Spinal cord (tissue), 10 donors: ENCODE results near the gene COMP. TPM values are rescaled to one million over a fixed set of nuclear protein-coding genes. Genes with fewer than 3 reads are reported as not detected.
A peak's percentile ranks its signal among the peaks of the same experiment; 100 is the strongest.

Experiments
- DNase-seq, 6 donors: peaks; one replicate each; pipeline versions ENCODE4 v3.0.0 to v3.0.0-alpha.2; 2013 to 2015; ENCODE audit warnings: low spot score in 6 of 6, low read depth in 4 of 6
- H3K27ac ChIP-seq: one replicate; pipeline ENCODE4 v1.5.1; 2013; ENCODE audit warnings: low read depth, low read length, control low read depth
- H3K27me3 ChIP-seq: one replicate; pipeline ENCODE4 v1.6.1; 2013; ENCODE audit warnings: low read length; ENCODE audit not compliant: control insufficient read depth, insufficient read depth
- H3K36me3 ChIP-seq: one replicate; pipeline ENCODE4 v1.6.1; 2013; ENCODE audit warnings: low read length; ENCODE audit not compliant: control insufficient read depth, insufficient read depth
- H3K4me1 ChIP-seq: one replicate; pipeline ENCODE4 v1.6.1; 2013; ENCODE audit warnings: low read length; ENCODE audit not compliant: control insufficient read depth, insufficient read depth
- H3K4me3 ChIP-seq: one replicate; pipeline ENCODE4 v1.5.1; 2013; ENCODE audit warnings: low read depth, low read length, control low read depth
- H3K9me3 ChIP-seq: one replicate; pipeline ENCODE4 v1.6.1; 2013; ENCODE audit warnings: low read length; ENCODE audit not compliant: control insufficient read depth, insufficient read depth
- WGBS: methylation state at CpG from one replicate; pipeline ENCODE4 v1.1.5; 2013; ENCODE audit warnings: missing lambda C conversion rate; ENCODE audit not compliant: insufficient coverage; 5-methylcytosine and 5-hydroxymethylcytosine counted together
- polyA plus RNA-seq, 2 donors: library from polyadenylated mRNA; unstranded; fragments of 120-200 nt; gene quantifications; one replicate each; pipeline ENCODE4 v1.2.1, GENCODE V29; 2013; ENCODE audit not compliant: insufficient read length in 2 of 2
- total RNA-seq, 2 donors: library from RNA; depleted of rRNA in 1 of 2; stranded (reverse); fragments of 120-200 nt in 1 of 2; fragments of >200 nt in 1 of 2; gene quantifications; one replicate each; pipeline versions ENCODE4 v1.2.3 to v1.2.4, GENCODE V29; 2013 to 2014
- donor health status: healthy.

The COMP gene
- total and polyA plus RNA-seq, 4 donors: 0.23 to 0.40 (median 0.32) TPM; not detected in 1

DNA sequence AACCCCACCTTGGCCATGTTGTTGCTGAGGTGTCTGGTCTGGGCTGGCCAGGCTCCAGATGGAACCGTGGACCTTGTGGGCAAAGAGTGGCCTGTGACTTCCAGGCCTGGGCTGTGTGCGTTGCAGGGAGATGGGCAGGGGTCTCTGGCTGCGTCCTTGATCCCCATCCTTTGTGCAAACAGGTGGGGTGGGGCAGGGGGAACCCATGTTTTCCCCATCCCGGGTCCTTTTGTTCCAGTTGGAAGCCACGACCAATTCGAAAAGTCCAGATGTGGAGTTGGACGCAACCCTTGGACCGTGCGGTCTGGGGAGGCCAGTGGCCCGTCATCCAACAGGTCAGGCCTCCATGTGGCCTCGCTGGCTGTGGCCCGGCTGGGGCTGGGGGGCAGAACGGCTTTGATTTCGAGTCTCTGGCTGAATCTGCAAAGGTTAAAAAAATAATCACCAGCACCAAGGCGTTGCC, 13.1 kb upstream of the COMP start:
- Histone ChIP-seq H3K4me1 (no peaks in the 10 kb centered on the region), H3K36me3 (no peaks in the 10 kb centered on the region), H3K4me3 (no peak overlapping the region), H3K27ac (no peak overlapping the region), H3K9me3 (no peaks in the 10 kb centered on the region), H3K27me3 (peaks cover 6% of the 10 kb centered on the region)
- DNase-seq: no peak
- WGBS: 92% methylated on average over 15 of the region's 15 CpGs

DNA sequence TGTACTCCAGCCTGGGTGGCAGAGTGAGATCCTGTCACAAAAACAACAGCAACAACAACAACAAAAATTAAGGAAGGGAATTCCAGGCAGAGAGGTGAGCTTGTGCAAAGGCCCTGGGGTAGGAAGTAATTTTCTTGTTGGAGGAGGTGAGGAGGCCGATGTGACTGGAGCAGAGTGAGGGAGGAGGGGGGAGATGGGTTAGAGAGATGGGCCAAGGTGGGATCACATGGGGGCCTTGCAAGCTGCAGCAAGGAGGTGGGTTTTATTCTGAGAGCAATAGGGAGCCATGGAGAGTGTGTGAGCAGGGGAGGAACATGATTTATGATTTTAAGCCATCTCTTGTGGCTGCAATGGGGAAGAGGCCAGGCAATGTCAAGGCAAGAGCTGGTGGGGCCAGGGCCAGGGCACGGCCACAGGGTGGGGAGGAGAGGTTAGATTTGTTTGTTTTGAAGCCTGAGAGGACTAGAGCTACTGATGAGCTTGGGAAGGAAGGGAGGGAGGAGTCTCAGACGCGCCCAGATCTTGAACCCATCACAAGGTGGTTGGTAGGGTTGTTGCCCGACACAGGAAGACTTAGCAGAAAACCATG, 12.5 kb upstream of the COMP start:
- no peaks in the 10 kb centered on the region for H3K9me3 ChIP-seq
- WGBS: 81% methylated on average over 3 of the region's 5 CpGs
- H3K27ac ChIP-seq: no peak overlapping the region
- no peaks in the 10 kb centered on the region for H3K4me1 ChIP-seq
- H3K27me3 ChIP-seq: peaks cover 11% of the 10 kb centered on the region
- no peak overlapping the region for H3K4me3 ChIP-seq
- no peak for DNase-seq
- no peaks in the 10 kb centered on the region for H3K36me3 ChIP-seq

DNA sequence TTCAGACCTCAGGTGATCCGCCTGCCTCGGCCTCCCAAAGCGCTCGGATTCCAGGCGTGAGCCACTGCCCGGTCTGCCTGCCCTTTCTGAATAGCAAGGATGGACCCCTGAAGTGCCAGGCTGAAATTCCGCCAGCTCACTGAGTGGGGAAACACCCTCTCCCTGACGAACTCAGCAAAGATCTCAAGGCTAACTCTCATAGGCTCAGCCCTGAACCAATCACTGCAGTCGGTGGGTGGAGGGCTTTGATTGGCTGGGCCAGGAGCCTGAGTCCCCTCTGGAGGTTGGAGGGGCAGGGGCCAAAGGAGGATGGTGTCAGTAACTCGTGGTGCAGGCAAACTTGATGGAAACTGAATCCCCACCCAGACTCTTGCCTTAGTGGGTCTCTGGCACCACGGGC, 11.2 kb upstream of the COMP start:
- Histone ChIP-seq H3K27me3 (peaks cover 18% of the 10 kb centered on the region), H3K36me3 (no peaks in the 10 kb centered on the region), H3K9me3 (no peaks in the 10 kb centered on the region), H3K4me3 (no peak overlapping the region), H3K27ac (no peak overlapping the region), H3K4me1 (no peaks in the 10 kb centered on the region)
- no peak for DNase-seq
- 56% methylated on average over 10 of the region's 11 CpGs for WGBS

DNA sequence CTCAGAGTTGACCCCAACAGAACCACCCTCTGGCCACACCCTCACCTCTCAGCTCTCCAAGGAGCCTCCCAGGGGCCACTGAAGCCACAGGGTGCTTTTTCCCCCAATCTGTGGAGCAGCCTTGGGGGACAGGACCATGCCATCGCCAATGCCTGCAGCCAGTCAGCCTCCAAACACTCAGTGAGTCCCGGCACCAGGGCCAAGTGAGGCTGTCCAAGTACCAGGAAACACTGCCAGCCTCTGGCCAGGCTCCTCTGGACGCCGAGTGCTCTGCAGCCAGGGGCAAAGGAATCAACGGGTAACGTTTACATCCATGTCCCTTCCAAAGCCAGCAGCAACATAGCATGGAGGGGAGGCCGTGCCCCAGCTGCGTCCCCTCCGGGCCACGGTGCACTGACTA, 9.5 kb upstream of the COMP start:
- 61% methylated on average over 10 of the region's 10 CpGs for WGBS
- no peaks in the 10 kb centered on the region for H3K9me3 ChIP-seq
- no peak overlapping the region for H3K27ac ChIP-seq
- DNase-seq: no peak
- H3K27me3 ChIP-seq: peaks cover 28% of the 10 kb centered on the region
- H3K36me3 ChIP-seq: no peaks in the 10 kb centered on the region
- no peak overlapping the region for H3K4me3 ChIP-seq
- H3K4me1 ChIP-seq: peaks cover 5% of the 10 kb centered on the region

DNA sequence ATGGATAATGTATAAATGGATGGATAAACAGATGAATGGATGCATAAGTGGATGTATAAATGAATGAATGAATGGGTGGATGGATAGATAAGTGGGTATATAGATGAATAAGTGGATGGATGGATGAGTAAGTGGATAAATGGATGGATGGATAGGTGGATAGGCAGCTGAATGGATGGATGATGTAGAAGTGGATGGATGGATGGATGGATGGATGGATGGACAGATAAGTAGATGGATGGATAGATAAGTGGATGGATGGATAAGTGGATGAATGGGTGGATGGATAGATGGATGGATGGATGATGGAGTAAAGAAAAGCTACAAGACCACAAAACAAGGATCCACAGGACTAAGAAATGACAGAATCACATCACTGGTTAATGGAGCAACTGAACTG, 9.0 kb upstream of the COMP start:
- Histone ChIP-seq H3K36me3 (no peaks in the 10 kb centered on the region), H3K27ac (no peak overlapping the region), H3K4me1 (peaks cover 9% of the 10 kb centered on the region), H3K27me3 (peaks cover 33% of the 10 kb centered on the region), H3K9me3 (no peaks in the 10 kb centered on the region), H3K4me3 (no peak overlapping the region)
- DNase-seq: no peak

DNA sequence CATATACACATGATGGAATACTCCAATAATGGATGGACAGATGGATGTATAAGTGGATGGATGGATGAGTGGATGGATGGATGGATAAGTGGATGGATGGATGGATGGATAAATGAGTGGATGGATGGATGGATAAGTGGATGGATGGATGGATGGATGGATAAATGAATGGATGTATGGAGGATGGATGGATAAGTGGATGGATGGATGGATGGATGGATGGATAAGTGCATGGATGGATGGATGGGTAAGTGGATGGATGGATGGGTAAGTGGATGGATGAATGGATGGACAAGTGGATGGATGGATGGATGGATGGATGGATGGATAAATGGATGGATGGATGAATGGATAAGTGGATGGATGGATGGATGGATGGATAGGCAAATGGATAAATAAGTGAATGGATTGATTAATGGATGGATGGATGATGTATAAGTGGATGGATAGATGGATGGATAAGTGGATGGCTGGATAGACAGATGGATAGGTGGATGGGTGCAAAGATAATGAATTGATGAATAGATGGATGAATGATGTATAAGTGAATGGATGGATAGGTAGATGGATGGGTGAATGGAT, 8.4 kb upstream of the COMP start:
- no peak overlapping the region for H3K27ac ChIP-seq
- H3K36me3 ChIP-seq: no peaks in the 10 kb centered on the region
- H3K27me3 ChIP-seq: peaks cover 38% of the 10 kb centered on the region
- H3K4me3 ChIP-seq: no peak overlapping the region
- no peak for DNase-seq
- H3K4me1 ChIP-seq: peaks cover 9% of the 10 kb centered on the region
- H3K9me3 ChIP-seq: no peaks in the 10 kb centered on the region

DNA sequence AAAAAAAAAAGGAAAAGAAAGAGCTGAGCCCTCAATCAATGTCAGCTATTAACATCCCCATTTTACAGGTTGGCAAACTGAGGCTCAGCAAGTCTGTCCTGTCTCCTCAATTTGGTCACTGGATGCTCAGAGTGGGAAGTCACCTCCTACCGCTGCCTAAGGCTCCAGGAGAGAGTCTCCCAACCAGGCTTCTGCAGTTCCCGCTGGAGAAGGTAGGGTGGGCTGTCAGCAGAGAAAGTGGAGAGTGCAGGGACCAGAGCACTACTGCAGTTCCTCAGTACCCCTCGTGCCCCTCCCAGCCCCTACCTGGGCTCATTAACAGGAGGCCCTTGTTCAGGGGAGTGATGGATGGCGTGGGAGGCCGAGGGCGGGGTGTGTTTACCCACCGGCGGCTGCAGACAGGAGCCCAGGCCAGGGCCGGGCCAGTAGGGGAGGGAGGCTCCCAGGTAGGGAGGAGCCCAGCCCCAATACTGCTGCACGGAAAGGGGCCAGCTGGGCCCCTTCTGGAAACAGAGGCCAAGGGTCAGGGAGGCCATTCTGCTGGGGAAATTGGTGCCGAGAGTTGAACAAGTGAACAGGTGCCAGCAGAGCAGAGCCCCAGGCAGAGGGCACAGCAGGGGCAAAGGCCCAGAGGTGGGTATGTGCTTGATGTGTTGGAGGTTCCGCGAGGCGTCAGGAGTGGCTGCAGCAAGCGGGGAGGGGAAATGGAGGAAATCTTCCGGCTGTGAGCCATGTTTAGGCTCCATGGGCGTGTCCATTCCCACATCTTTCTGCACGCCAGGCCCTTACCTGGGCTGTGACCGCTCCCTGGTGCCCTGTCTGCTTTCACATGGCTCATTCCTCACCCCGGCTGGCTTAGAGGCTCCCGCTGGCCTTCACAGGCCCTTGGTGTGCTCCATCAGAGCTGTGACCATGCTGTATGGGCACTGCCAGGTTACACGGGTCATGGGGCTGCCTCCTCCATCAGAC, 7.6 kb upstream of the COMP start:
- 52% methylated on average over 21 of the region's 22 CpGs for WGBS

DNA sequence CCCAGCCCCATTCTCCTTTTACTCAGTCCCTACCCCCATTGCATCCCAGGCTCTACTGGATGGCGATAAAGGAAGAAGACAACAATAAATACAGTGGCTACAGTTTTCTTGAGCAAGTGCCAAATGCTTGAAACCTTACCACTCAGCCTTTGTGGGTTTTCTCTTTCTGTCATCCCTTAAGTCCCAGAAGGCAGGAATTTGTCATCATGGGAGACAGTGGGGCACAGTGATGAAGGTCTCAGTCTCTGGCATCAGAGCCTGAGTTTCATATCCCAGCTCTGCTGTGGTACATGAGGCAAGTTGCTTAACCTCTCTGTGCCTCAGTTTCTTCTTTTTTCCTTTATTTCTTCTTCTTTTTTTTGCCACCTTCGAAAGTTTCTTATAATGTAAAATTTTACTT, 5.1 kb upstream of the COMP start:
- no peak for DNase-seq
- Histone ChIP-seq H3K36me3 (no peaks in the 10 kb centered on the region), H3K27ac (no peak overlapping the region), H3K4me3 (no peak overlapping the region), H3K27me3 (peaks cover 66% of the 10 kb centered on the region), H3K4me1 (peaks cover 10% of the 10 kb centered on the region), H3K9me3 (no peaks in the 10 kb centered on the region)
- 71% methylated on average over 1 of the region's 2 CpGs for WGBS

More for the DNA sequence above, 7.6 kb upstream of the COMP start:
- H3K9me3 ChIP-seq: no peaks in the 10 kb centered on the region
- DNase-seq: no peak
- peaks cover 43% of the 10 kb centered on the region for H3K27me3 ChIP-seq
- no peaks in the 10 kb centered on the region for H3K36me3 ChIP-seq
- H3K4me3 ChIP-seq: no peak overlapping the region
- H3K4me1 ChIP-seq: peaks cover 9% of the 10 kb centered on the region
- H3K27ac ChIP-seq: no peak overlapping the region

DNA sequence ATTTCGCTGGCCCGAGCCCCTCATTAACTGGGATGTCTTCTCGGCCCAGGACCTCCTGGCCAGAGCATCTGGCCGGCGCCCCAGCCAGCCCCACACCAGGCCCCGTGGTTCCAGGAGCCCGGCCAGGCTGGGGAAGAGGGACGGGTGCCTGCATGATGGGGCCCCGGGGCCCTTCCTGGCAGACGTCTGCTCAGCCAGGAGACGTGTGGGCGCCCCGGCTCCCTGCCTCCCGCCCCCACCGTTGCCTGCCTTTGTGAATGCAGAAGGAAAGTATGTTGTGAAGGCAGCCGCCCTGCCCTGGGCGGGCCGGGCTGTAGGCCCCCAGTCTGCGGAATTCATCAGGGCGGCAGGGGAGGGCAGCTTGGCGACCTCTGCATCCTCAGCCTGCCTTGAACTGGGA, 4.4 kb upstream of the COMP start:
- Histone ChIP-seq H3K36me3 (no peaks in the 10 kb centered on the region), H3K9me3 (no peaks in the 10 kb centered on the region), H3K27ac (no peak overlapping the region), H3K4me1 (peaks cover 17% of the 10 kb centered on the region), H3K4me3 (no peak overlapping the region), H3K27me3 (peaks cover 72% of the 10 kb centered on the region)
- 4% methylated on average over 21 of the region's 21 CpGs for WGBS
- DNase-seq: peak in 1 of 6 donors; percentile 47
